GM12878 (cell line): Measurements from ENCODE around the gene ZNF585A. TPM values are rescaled to one million over a fixed set of nuclear protein-coding genes. Genes with fewer than 3 reads are reported as not detected.

ENCODE experiments used
- ATAC-seq: fragments of 200-7000 bp; cut with Tn5 transposase; 3 replicates; pipeline ENCODE4 v1.9.1; 2020; ENCODE audit warnings: mild to moderate bottlenecking, moderate library complexity
- Bru-seq: library from RNA; stranded (reverse); fragments of 400-500 nt; gene quantifications from one replicate; lab custom pipeline; 2021; lab: Mats Ljungman, UMichigan
- BruChase-seq, 2 experiments: library from RNA; stranded (reverse); fragments of 400-500 nt; gene quantifications; one replicate each; lab custom pipeline; 2021; lab: Mats Ljungman, UMichigan
- BruUV-seq: library from RNA; stranded (reverse); fragments of 400-500 nt; replicated peaks from 2 replicates; lab custom pipeline; 2021; lab: Mats Ljungman, UMichigan
- CTCF ChIA-PET: fragments of 300-600 bp; sonication (Branson Sonifier 250); formaldehyde crosslinking; extraction: SDS; loops from one replicate; lab custom pipeline; 2021; ENCODE audit warnings: inconsistent platforms; lab: Yijun Ruan, JAX
- POLR2A ChIA-PET: fragments of 350-600 bp; formaldehyde crosslinking; extraction: SDS; loops from one replicate; lab custom pipeline; 2021; ENCODE audit warnings: inconsistent platforms; lab: Charles Lee
- RAD21 ChIA-PET: fragments of 300-600 bp; sonication (Branson Sonifier 250); formaldehyde crosslinking; loops from one replicate; lab custom pipeline; 2023; ENCODE audit warnings: antibody characterized with exemption; ENCODE audit not compliant: unreplicated experiment; lab: Charles Lee
- SMC1A ChIA-PET: fragments of 300-600 bp; sonication (Branson Sonifier 250); formaldehyde crosslinking; loops from one replicate; lab custom pipeline; 2023; ENCODE audit not compliant: unreplicated experiment, uncharacterized antibody; lab: Charles Lee
- DNase-seq: peaks from one replicate; pipeline ENCODE4 v3.0.0-alpha.2; 2011; ENCODE audit warnings: low read depth, low spot score
- FAIRE-seq: peaks from 3 replicates; lab custom pipeline; 2011; peaks lifted over from hg19 to GRCh38; lab: Jason Lieb, UNC
- H2AFZ ChIP-seq: 2 replicates; pipeline ENCODE4 v1.6.0; 2011; ENCODE audit warnings: low read depth, low read length, control low read depth; ENCODE audit not compliant: control insufficient read depth
- H3K27ac ChIP-seq: 2 replicates; pipeline ENCODE4 v1.5.1; 2011; ENCODE audit warnings: control low read depth; ENCODE audit not compliant: control insufficient read depth, insufficient read depth
- H3K27me3 ChIP-seq, 2 experiments: replicated peaks in 1 of 2; 2 replicates each; pipeline versions ENCODE4 v1.6.0 to v1.6.1; 2011; ENCODE audit warnings: low read length in 1 of 2; ENCODE audit not compliant: control insufficient read depth in 2 of 2, insufficient read depth in 2 of 2
- H3K36me3 ChIP-seq, 2 experiments: 2 replicates each; pipeline ENCODE4 v1.5.1; 2011; ENCODE audit warnings: low read length in 1 of 2; ENCODE audit not compliant: control insufficient read depth in 2 of 2, insufficient read depth in 2 of 2
- H3K4me1 ChIP-seq: 2 replicates; pipeline ENCODE4 v1.6.1; 2011; ENCODE audit warnings: mild to moderate bottlenecking, low read length, moderate library complexity, mixed read lengths; ENCODE audit not compliant: control insufficient read depth, insufficient read depth
- H3K4me2 ChIP-seq: 2 replicates; pipeline ENCODE4 v1.6.0; 2011; ENCODE audit warnings: control low read depth; ENCODE audit not compliant: control insufficient read depth, insufficient read depth
- H3K4me3 ChIP-seq: fragments of 200-600 bp; sonication (generic); 2 replicates; pipeline ENCODE4 v1.5.1; 2016
- H3K79me2 ChIP-seq: 2 replicates; pipeline ENCODE4 v1.6.0; 2011; ENCODE audit warnings: low read length; ENCODE audit not compliant: control insufficient read depth, insufficient read depth
- H3K9ac ChIP-seq: 2 replicates; pipeline ENCODE4 v1.8.0; 2011; ENCODE audit warnings: low read length, control low read depth, mixed read lengths; ENCODE audit not compliant: control insufficient read depth, insufficient read depth
- H3K9me3 ChIP-seq: replicated peaks from 3 replicates; pipeline ENCODE4 v1.5.1; 2011; ENCODE audit warnings: mild to moderate bottlenecking, low read length; ENCODE audit not compliant: control insufficient read depth, insufficient read depth
- H4K20me1 ChIP-seq: 2 replicates; pipeline ENCODE4 v1.6.0; 2011; ENCODE audit not compliant: control insufficient read depth, insufficient read depth
- BHLHE40 ChIP-seq, 2 experiments: fragments of 450-650 bp in 1 of 2; IDR thresholded peaks; 2 replicates each; pipeline ENCODE4 v1.6.1; 2011 to 2017; ENCODE audit warnings: low read depth in 2 of 2, borderline replicate concordance in 1 of 2, improper control_type of control experiment in 1 of 2, low read length in 1 of 2, mild to moderate bottlenecking in 1 of 2
- CHD4 ChIP-seq: fragments of 200-600 bp; sonication (generic); IDR thresholded peaks from 2 replicates; pipeline ENCODE4 v1.6.1; 2016; ENCODE audit warnings: mild to moderate bottlenecking
- ETV6 ChIP-seq, 2 experiments: fragments of 450-650 bp in 1 of 2; IDR thresholded peaks in 1 of 2; conservative IDR thresholded peaks in 1 of 2; 2 replicates each; pipeline ENCODE4 v1.6.1; 2014; ENCODE audit warnings: antibody characterized with exemption in 1 of 2, borderline replicate concordance in 1 of 2, low read depth in 1 of 2, mild to moderate bottlenecking in 1 of 2, moderate library complexity in 1 of 2
- GABPA ChIP-seq: IDR thresholded peaks from 2 replicates; pipeline ENCODE4 v1.6.1; 2014; ENCODE audit warnings: antibody characterized with exemption, low read depth, mild to moderate bottlenecking, inconsistent platforms
- JUND ChIP-seq: IDR thresholded peaks from 2 replicates; pipeline ENCODE4 v1.6.1; 2012; ENCODE audit warnings: low read depth, mild to moderate bottlenecking, low read length, improper control_type of control experiment, moderate library complexity
- NBN ChIP-seq: fragments of 450-650 bp; IDR thresholded peaks from 2 replicates; pipeline ENCODE4 v1.6.1; 2016
- POU2F2 ChIP-seq: IDR thresholded peaks from 3 replicates; pipeline ENCODE4 v1.6.1; 2011; ENCODE audit warnings: low read depth, mild to moderate bottlenecking, low read length, borderline replicate concordance
- SUPT20H ChIP-seq: IDR thresholded peaks from 2 replicates; pipeline ENCODE4 v1.6.1; 2011; ENCODE audit warnings: low read depth, mild to moderate bottlenecking, low read length, moderate library complexity, borderline replicate concordance; ENCODE audit not compliant: control insufficient read depth
- SUZ12 ChIP-seq: fragments of 200-600 bp; sonication (generic); IDR thresholded peaks from one replicate; pipeline ENCODE4 v1.6.1; 2018; ENCODE audit warnings: antibody characterized with exemption, mild to moderate bottlenecking; ENCODE audit not compliant: unreplicated experiment
- ZNF207 ChIP-seq: fragments of 450-650 bp; IDR thresholded peaks from 2 replicates; pipeline ENCODE4 v1.6.1; 2014; ENCODE audit warnings: antibody characterized with exemption, mild to moderate bottlenecking, borderline replicate concordance
- whole genome bisulfite sequencing: methylation state at CpG from one replicate; pipeline ENCODE4 v1.1.6; 2016; ENCODE audit warnings: low lambda C conversion rate; ENCODE audit not compliant: insufficient replicate concordance, insufficient coverage; ENCODE audit errors: missing lambda C conversion rate; 5-methylcytosine and 5-hydroxymethylcytosine counted together
- in situ Hi-C: fragments of 300-500 bp; cut with MboI; formaldehyde crosslinking; loops from 9 replicates; pipeline ENCODE4 v1.14.3; 2018; ENCODE audit warnings: mixed read lengths
- intact Hi-C: fragments of 100-400 bp; cut with micrococcal nuclease; formaldehyde crosslinking; loops from one replicate; pipeline ENCODE4 v1.14.2; 2022; ENCODE audit not compliant: unreplicated experiment
- long read RNA-seq, 2 experiments: library from polyadenylated mRNA; unstranded; transcript quantifications; one replicate each; pipeline ENCODE4 v2.0.0, GENCODE V29; 2019 to 2020
- polyA minus RNA-seq, 3 experiments: library from RNA; depleted of rRNA, polyadenylated mRNA; stranded (reverse); fragments of >200 nt; gene quantifications; 2 replicates each; pipeline ENCODE4 v1.2.3, GENCODE V29; 2011
- polyA plus RNA-seq, 11 experiments: library from polyadenylated mRNA; depleted of rRNA in 4 of 11; unstranded in 6 of 11; stranded (reverse) in 5 of 11; fragments of >200 nt; fragmentation: Nextera tagmentation in 4 of 11; fragmentation: Illumina TruSeq in 1 of 11; extraction: Ambion mirVana in 4 of 11; extraction: Trizol in 1 of 11; gene quantifications; 1 replicate in 1 of 11; 2 replicates in 10 of 11; pipeline versions ENCODE4 v1.2.1 to v1.2.3, GENCODE V29; 2011 to 2016; ENCODE audit warnings: inconsistent platforms in 2 of 11, missing spikeins in 2 of 11, low read depth in 1 of 11
- total RNA-seq, 4 experiments: library from RNA; depleted of rRNA in 3 of 4; stranded (reverse); fragments of >200 nt in 3 of 4; fragmentation: Illumina TruSeq in 1 of 4; extraction: Trizol in 1 of 4; gene quantifications; 2 replicates each; pipeline versions ENCODE4 v1.2.1 to v1.2.3, GENCODE V29; 2013 to 2021
- TF ChIP-seq, protein P1 (sequence below): fragments of 450-650 bp; IDR thresholded peaks from 2 replicates; pipeline ENCODE4 v1.6.1; 2017; ENCODE audit warnings: borderline replicate concordance
- TF ChIP-seq, protein P2 (sequence below): fragments of 150-350 bp; IDR thresholded peaks from 2 replicates; pipeline ENCODE4 v1.6.1; 2016; ENCODE audit warnings: low read depth, low read length

ZNF585A gene
- 27.2 and 28.3 TPM in 2 replicates for total RNA-seq (2013; cell fraction: nucleolus; rRNA removed)
- total RNA-seq (2014; rRNA removed) (5.7 and 7.3 TPM in 2 replicates), total RNA-seq (2014; rRNA removed; fragmentation: Illumina TruSeq; extraction: Trizol) (8.3 and 8.8 TPM in 2 replicates), total RNA-seq (2021) (6.9 and 8.0 TPM in 2 replicates), polyA plus RNA-seq (2011; rRNA removed) (14.9 and 21.1 TPM in 2 replicates), polyA plus RNA-seq (2014; fragmentation: Illumina TruSeq; extraction: Trizol) (10.1 and 11.6 TPM in 2 replicates), polyA plus RNA-seq (2014; fragmentation: Nextera tagmentation; extraction: Ambion mirVana) (10 to 100 TPM; 36.4 to 38.7 TPM), polyA plus RNA-seq (2014; rRNA removed) (7.3 and 13.1 TPM in 2 replicates), polyA plus RNA-seq (2016; fragmentation: Nextera tagmentation; extraction: Ambion mirVana) (10 to 100 TPM; 17.3 to 17.9 TPM), polyA minus RNA-seq (2011; rRNA and poly(A)+ RNA removed) (6.5 and 6.6 TPM in 2 replicates), Bru-seq, nascent RNA (percentile 54 among the genes with signal in this experiment), BruChase-seq, experiment 1, labeled RNA remaining after a 6-hour chase (percentile 61 among the genes with signal in this experiment), BruChase-seq, experiment 2, labeled RNA remaining after a 2-hour chase (percentile 68 among the genes with signal in this experiment)
- 17.2 TPM for polyA plus RNA-seq (2011; ENCODE audit: low read depth)
- 7.0 and 9.1 TPM in 2 replicates for polyA plus RNA-seq (2011; cell fraction: cytosol; rRNA removed)
- 12.0 and 19.2 TPM in 2 replicates for polyA plus RNA-seq (2011; cell fraction: nucleus; rRNA removed)
- 14.3 and 16.3 TPM in 2 replicates for polyA plus RNA-seq (2012)
- 1.7 and 1.8 TPM in 2 replicates for polyA minus RNA-seq (2011; cell fraction: cytosol; rRNA and poly(A)+ RNA removed)
- polyA minus RNA-seq (2011; cell fraction: nucleus; rRNA and poly(A)+ RNA removed): 5.7 and 6.2 TPM in 2 replicates
- long read RNA-seq, experiment 1, full-length matches to known transcripts: 6 of 7 reads
- long read RNA-seq, experiment 1, partial matches to known transcripts: 0 of 7 reads
- long read RNA-seq, experiment 1, other reads (novel, unspliced or antisense): 1 of 7 reads
- long read RNA-seq, experiment 2, full-length matches to known transcripts: 18 of 22 reads
- long read RNA-seq, experiment 2, partial matches to known transcripts: 1 of 22 reads
- long read RNA-seq, experiment 2, other reads (novel, unspliced or antisense): 3 of 22 reads

DNA sequence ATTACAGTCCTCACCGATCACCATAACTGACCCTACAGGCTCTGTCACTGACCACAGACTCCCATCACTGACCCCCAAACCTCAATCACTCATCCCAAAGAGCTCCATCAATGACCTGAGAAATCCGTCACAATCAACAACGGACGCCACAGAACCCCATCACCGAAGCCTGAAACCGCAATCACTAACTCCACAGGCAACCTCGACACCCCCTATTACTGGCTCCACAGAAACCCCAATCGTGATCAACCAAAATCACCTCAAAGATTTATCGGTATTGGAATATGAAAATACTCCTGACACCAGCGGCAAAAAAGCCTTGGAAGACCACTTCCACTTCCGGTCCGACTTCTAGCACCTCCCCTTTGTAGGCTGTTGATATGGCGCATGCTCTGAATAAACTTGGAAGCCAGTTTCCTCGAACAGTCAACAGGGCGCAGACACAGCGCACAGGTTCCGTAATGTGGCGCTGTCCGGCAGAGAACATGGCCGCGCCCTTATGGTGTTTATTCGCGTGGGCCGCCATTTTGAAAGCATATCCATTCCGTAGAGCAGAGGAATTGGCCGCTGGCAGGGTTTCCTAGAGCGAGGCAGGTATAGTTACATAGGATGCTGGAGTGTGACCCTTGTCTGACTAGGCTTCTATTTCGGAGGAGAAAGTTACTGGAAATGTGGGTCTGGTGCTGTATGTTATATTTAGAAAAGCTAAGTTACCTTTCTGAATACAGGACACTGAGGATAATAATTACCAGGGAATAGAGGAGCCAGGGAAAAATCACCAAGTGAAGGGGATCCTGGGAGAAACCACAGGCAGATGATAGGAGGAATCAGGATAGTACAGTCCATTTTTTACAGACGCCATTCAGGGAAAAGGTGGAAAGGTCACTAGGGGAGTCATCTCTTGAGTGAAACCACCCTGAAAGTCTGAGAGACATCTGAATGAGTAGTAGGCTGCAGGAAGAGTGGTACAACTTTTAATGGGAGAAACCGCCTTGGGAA lies at the start of gene ZNF585A:
TSS of gene ZNF585A (minus strand) at position 328 of the 999 bp plus-strand sequence. CDS start 2,785 bp downstream, outside the sequence.
- in situ Hi-C loops: no loop called here
- no peaks in the 10 kb centered on the region for H4K20me1 ChIP-seq
- H3K4me2 ChIP-seq: peak within 1 kb of the TSS; percentile 76
- ChIA-PET SMC1A (interaction anchor here (1.2 kb wide), 1 partner anchor 98 kb away, joined by 3 read pairs; no protein-coding TSS in a partner anchor), POLR2A (interaction anchor here (0.6 to 0.7 kb wide), 2 partner anchors 38 to 408 kb away, joined by 3 read pairs; partner anchors contain the start of gene ZNF585B), RAD21 (no interaction called here), CTCF (no interaction called here)
- peaks cover 15% of the 10 kb centered on the region for H3K9me3 ChIP-seq
- H3K9ac ChIP-seq: peak within 1 kb of the TSS; percentile 88
- DNase-seq (peak; percentile 92), ATAC-seq (peak; percentile 100), FAIRE-seq (peak; percentile 100)
- no peaks in the 10 kb centered on the region for H3K27me3 ChIP-seq
- H3K79me2 ChIP-seq: peaks cover 2% of the 10 kb centered on the region; the same call in 1 of the 2 replicates
- BruUV-seq: no TSS peak
- peak within 1 kb of the TSS; percentile 89 for H3K4me3 ChIP-seq
- H3K4me1 ChIP-seq: no peaks in the 10 kb centered on the region
- H3K27ac ChIP-seq: peak within 1 kb of the TSS; percentile 82
- peak within 1 kb of the TSS; percentile 98 for H2AFZ ChIP-seq
- H3K36me3 ChIP-seq: peaks cover 0 to 7% of the 10 kb centered on the region in 2 experiments; a peak in 2 of 4 replicates
- 8% methylated on average over 30 of the region's 30 CpGs for WGBS
- intact Hi-C loops: loop anchor here (5.0 kb wide), 2 partner anchors 45 to 95 kb away; partner anchors contain the start of genes ZNF383 and ZNF420
- TF ChIP-seq NBN (peak; percentile 66), JUND (no peak), SUPT20H (no peak), SUZ12 (no peak), ETV6 (conservative IDR thresholded peaks at IDR 0.05 in 1 of 2, IDR thresholded peaks at IDR 0.05 in 1 of 2; ENCODE audit: borderline replicate concordance in 1 of 2, low read depth in 1 of 2) (no peak), POU2F2 (peak; percentile 68; the same call in 1 of the 3 replicates), ZNF207 (peak; percentile 69; the same call in 1 of the 2 replicates), CHD4 (no peak), BHLHE40 (IDR thresholded peaks at IDR 0.05; ENCODE audit: borderline replicate concordance in 1 of 2, low read depth in 2 of 2, low read length in 1 of 2) (no peak), GABPA (peak; percentile 85)
- TF ChIP-seq, protein P1, sequence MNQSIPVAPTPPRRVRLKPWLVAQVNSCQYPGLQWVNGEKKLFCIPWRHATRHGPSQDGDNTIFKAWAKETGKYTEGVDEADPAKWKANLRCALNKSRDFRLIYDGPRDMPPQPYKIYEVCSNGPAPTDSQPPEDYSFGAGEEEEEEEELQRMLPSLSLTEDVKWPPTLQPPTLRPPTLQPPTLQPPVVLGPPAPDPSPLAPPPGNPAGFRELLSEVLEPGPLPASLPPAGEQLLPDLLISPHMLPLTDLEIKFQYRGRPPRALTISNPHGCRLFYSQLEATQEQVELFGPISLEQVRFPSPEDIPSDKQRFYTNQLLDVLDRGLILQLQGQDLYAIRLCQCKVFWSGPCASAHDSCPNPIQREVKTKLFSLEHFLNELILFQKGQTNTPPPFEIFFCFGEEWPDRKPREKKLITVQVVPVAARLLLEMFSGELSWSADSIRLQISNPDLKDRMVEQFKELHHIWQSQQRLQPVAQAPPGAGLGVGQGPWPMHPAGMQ: no peak
- TF ChIP-seq, protein P2, sequence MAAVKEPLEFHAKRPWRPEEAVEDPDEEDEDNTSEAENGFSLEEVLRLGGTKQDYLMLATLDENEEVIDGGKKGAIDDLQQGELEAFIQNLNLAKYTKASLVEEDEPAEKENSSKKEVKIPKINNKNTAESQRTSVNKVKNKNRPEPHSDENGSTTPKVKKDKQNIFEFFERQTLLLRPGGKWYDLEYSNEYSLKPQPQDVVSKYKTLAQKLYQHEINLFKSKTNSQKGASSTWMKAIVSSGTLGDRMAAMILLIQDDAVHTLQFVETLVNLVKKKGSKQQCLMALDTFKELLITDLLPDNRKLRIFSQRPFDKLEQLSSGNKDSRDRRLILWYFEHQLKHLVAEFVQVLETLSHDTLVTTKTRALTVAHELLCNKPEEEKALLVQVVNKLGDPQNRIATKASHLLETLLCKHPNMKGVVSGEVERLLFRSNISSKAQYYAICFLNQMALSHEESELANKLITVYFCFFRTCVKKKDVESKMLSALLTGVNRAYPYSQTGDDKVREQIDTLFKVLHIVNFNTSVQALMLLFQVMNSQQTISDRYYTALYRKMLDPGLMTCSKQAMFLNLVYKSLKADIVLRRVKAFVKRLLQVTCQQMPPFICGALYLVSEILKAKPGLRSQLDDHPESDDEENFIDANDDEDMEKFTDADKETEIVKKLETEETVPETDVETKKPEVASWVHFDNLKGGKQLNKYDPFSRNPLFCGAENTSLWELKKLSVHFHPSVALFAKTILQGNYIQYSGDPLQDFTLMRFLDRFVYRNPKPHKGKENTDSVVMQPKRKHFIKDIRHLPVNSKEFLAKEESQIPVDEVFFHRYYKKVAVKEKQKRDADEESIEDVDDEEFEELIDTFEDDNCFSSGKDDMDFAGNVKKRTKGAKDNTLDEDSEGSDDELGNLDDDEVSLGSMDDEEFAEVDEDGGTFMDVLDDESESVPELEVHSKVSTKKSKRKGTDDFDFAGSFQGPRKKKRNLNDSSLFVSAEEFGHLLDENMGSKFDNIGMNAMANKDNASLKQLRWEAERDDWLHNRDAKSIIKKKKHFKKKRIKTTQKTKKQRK: no peak
